Tibial artery (tissue), 4 donors: Measurements from ENCODE around the gene HMMR.
"Not testable (repeated sequence)": the region's sequence is repeated elsewhere in the genome, so short reads cannot be mapped to it uniquely, and the experiment has no call there.

Source experiments
- DNase-seq, 2 donors: peaks; one replicate each; pipeline ENCODE4 v3.0.0-alpha.2; 2019
- H3K27ac ChIP-seq, 2 donors: fragments of 200-600 bp; sonication (generic) in 1 of 2; 1 replicate in 1 of 2; 2 replicates in 1 of 2; pipeline ENCODE4 v1.5.1; 2018 to 2019; ENCODE audit warnings: mild to moderate bottlenecking in 1 of 2
- H3K27me3 ChIP-seq, 2 donors: fragments of 200-600 bp; sonication (generic) in 1 of 2; one replicate each; pipeline versions ENCODE4 v1.5.1 to v1.6.0; 2016 to 2019
- H3K36me3 ChIP-seq, 3 donors: fragments of 200-600 bp; sonication (generic) in 2 of 3; one replicate each; pipeline ENCODE4 v1.5.1; 2016 to 2019; ENCODE audit warnings: mild to moderate bottlenecking in 2 of 3
- H3K4me1 ChIP-seq, 4 donors: fragments of 200-600 bp; sonication (generic) in 2 of 4; 1 replicate in 3 of 4; 2 replicates in 1 of 4; pipeline ENCODE4 v1.5.1; 2016 to 2019
- H3K4me3 ChIP-seq, 2 donors: fragments of 200-600 bp; sonication (generic) in 1 of 2; 1 replicate in 1 of 2; 2 replicates in 1 of 2; pipeline ENCODE4 v1.5.1; 2018 to 2019; ENCODE audit warnings: mild to moderate bottlenecking in 2 of 2
- H3K9me3 ChIP-seq, 3 donors: fragments of 200-600 bp; sonication (generic) in 1 of 3; one replicate each; pipeline ENCODE4 v1.5.1; 2016 to 2019
- intact Hi-C: fragments of 100-400 bp; cut with DNase I; formaldehyde crosslinking; loops from one replicate; pipeline ENCODE4 v1.15.0; 2023; ENCODE audit warnings: low total_unique reads
- TF ChIP-seq, protein P1 (sequence below), 2 experiments: fragments of 200-600 bp in 1 of 2; fragments of 450-650 bp in 1 of 2; IDR thresholded peaks; one replicate each; pipeline ENCODE4 v1.5.1; 2017 to 2019; ENCODE audit warnings: antibody characterized with exemption in 2 of 2, mild to moderate bottlenecking in 1 of 2, moderate library complexity in 1 of 2

The HMMR gene, protein sequence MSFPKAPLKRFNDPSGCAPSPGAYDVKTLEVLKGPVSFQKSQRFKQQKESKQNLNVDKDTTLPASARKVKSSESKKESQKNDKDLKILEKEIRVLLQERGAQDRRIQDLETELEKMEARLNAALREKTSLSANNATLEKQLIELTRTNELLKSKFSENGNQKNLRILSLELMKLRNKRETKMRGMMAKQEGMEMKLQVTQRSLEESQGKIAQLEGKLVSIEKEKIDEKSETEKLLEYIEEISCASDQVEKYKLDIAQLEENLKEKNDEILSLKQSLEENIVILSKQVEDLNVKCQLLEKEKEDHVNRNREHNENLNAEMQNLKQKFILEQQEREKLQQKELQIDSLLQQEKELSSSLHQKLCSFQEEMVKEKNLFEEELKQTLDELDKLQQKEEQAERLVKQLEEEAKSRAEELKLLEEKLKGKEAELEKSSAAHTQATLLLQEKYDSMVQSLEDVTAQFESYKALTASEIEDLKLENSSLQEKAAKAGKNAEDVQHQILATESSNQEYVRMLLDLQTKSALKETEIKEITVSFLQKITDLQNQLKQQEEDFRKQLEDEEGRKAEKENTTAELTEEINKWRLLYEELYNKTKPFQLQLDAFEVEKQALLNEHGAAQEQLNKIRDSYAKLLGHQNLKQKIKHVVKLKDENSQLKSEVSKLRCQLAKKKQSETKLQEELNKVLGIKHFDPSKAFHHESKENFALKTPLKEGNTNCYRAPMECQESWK

DNA sequence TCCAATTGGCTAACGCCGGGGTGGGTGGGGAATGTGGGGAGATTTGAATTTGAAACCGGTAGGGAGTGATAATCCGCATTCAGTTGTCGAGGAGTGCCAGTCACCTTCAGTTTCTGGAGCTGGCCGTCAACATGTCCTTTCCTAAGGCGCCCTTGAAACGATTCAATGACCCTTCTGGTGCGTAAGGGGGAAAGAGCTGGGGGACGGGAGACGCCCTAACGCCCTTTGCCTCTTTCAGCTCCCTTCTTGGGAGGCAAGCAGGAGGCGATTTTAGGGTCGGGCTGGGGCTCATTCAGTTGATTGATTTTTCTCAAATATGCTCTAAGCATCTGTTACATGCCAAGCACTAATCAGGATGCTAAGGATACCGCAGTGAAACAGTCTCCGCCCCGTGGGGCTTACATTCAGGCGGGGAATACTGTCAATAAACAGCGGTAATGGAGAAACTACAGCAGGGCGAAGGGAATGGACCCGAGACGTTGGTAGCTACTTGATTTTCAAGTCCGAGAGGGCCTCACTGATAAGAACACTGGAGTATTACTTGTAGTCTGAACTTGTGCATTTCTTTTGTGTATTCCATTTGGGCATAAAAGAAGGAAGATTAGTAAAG, at the start of gene HMMR:
TSS of gene HMMR (plus strand) at position 71 of the 610 bp plus-strand sequence. CDS start at position 132, 61 bp downstream.
- peak in 1 of 2 donors; percentile 20 for DNase-seq
- Histone ChIP-seq H3K9me3 (no peaks in the 10 kb centered on the region), H3K4me1 (peaks cover 0 to 31% (median 16%) of the 10 kb centered on the region in 4 donors), H3K27ac (peak within 1 kb of the TSS; percentile 96 to 97), H3K4me3 (peak within 1 kb of the TSS; percentile 68 to 84), H3K27me3 (no peaks in the 10 kb centered on the region), H3K36me3 (peaks cover 0 to 3% (median under 1%) of the 10 kb centered on the region in 3 donors)
- TF ChIP-seq, protein P1, sequence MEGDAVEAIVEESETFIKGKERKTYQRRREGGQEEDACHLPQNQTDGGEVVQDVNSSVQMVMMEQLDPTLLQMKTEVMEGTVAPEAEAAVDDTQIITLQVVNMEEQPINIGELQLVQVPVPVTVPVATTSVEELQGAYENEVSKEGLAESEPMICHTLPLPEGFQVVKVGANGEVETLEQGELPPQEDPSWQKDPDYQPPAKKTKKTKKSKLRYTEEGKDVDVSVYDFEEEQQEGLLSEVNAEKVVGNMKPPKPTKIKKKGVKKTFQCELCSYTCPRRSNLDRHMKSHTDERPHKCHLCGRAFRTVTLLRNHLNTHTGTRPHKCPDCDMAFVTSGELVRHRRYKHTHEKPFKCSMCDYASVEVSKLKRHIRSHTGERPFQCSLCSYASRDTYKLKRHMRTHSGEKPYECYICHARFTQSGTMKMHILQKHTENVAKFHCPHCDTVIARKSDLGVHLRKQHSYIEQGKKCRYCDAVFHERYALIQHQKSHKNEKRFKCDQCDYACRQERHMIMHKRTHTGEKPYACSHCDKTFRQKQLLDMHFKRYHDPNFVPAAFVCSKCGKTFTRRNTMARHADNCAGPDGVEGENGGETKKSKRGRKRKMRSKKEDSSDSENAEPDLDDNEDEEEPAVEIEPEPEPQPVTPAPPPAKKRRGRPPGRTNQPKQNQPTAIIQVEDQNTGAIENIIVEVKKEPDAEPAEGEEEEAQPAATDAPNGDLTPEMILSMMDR (IDR thresholded peaks at IDR 0.05): no peak
- intact Hi-C loops: loop anchor here (5.0 kb wide), 1 partner anchor 42 kb away; no protein-coding TSS in a partner anchor

DNA sequence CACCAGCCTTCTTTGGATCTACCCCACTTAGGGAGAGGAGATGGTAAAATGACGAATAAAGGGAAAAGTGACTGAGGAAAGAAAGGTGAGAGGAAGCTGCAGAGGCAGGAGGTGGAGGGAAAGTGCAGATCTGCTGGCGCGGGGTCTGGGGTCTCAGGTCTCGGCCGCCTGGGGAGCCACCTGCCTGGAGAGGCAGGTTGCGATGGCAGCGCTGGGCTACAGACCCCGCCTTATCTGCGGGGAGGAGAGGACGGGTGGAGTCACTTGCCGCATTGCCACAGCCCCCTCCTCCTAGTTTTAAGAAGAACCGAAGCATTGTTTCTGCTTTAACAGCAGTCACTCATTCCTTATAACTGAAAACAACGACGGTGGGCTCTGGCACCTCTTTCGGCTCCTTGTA, 44.8 kb upstream of the HMMR start:
- DNase-seq, H3K9me3 ChIP-seq, H3K27ac ChIP-seq: not testable (repeated sequence)

DNA sequence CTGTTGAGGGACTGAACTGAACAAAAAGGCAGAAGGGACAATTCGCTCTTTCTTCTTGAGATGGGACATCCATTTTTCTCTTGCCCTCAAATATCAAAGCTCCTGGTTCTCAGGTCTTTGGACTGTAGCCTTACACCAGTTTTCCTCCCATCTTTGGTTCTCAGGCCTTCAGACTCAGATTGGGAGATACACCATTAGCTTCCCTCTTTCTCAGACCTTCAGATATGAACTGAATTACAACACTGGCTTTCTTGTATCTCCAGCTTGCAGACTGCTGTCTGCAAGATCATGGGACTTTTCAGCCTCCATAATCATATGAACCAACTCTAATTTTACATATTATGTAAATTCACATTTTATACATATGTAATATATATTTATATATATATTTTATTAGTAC, 35.6 kb upstream of the HMMR start:
- intact Hi-C loops: no loop called here
- H3K27ac ChIP-seq: no peak overlapping the region
- TF ChIP-seq, protein P1 (IDR thresholded peaks at IDR 0.05): no peak
- H3K9me3 ChIP-seq: no peaks in the 10 kb centered on the region
- no peaks in the 10 kb centered on the region for H3K27me3 ChIP-seq
- no peaks in the 10 kb centered on the region for H3K4me1 ChIP-seq
- no peak overlapping the region for H3K4me3 ChIP-seq
- DNase-seq: no peak
- no peaks in the 10 kb centered on the region for H3K36me3 ChIP-seq

More for the DNA sequence above, 44.8 kb upstream of the HMMR start:
- H3K27me3 ChIP-seq: peaks cover 0 to 10% of the 10 kb centered on the region in 2 donors
- H3K36me3 ChIP-seq, intact Hi-C loops, H3K4me1 ChIP-seq, H3K4me3 ChIP-seq: not testable (repeated sequence)

DNA sequence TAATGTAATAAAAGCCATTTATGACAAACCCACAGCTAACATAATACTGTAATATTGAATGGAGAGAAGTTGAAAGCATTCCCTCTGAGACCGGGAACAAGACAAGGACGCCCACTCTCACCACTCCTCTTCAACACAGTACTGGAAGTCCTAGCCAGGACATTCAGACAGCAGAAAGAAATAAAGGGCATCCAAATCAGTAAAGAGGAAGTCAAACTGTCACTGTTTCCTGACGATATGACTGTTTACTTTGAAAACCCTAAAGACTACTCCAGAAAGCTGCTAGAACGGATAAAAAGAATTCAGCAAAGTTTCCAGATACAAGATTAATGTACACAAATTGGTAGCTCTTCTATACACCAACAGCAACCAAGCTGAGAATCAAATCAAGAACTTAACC, 34.3 kb upstream of the HMMR start:
- H3K27ac ChIP-seq, H3K9me3 ChIP-seq, H3K4me1 ChIP-seq, DNase-seq, H3K36me3 ChIP-seq, H3K4me3 ChIP-seq, intact Hi-C loops, H3K27me3 ChIP-seq: not testable (repeated sequence)

DNA sequence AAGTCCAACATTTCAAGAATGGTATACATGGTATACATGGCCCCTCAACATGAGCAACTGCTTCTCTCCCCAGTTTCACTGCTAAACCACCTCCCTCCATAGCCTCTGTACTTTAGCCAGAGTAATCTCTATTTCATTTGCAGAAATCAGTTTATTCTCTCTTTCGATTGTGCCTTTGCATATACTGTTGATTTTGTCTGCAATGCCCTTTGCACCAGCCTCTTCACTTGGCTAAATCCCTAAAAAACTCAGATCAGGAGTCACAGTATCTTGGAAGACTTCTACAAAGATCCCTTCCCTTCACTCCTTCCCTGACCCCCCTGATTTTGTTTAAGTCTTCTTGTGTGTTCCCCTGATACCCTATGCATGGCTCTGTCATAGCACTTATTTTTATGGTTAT, 27.9 kb upstream of the HMMR start:
- Histone ChIP-seq H3K36me3 (no peaks in the 10 kb centered on the region), H3K27ac (no peak overlapping the region), H3K4me1 (peaks cover 0 to 5% (median 1%) of the 10 kb centered on the region in 4 donors), H3K27me3 (no peaks in the 10 kb centered on the region), H3K4me3 (no peak overlapping the region), H3K9me3 (no peaks in the 10 kb centered on the region)
- intact Hi-C loops: no loop called here
- no peak for DNase-seq
- TF ChIP-seq, protein P1 (IDR thresholded peaks at IDR 0.05): no peak

DNA sequence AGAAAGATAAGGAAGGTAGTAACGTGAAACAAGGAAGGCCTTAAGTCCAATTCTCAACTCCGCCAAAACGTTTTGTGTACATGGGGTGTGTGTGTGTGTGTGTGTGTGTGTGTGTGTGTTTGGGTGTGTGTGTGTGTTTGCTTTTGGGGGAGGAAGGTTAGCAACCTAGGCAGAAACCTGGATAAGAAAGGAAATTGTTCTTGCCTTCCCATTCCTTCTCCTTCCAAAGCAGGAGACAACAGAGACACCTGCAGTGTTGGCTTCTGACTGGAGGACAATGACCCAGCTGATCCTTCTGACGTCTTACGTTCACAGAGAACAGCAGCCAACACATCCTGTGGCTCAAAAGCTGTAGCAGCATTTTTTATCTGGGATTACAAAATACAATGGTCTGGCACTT, 27.2 kb upstream of the HMMR start:
- H3K27me3 ChIP-seq: no peaks in the 10 kb centered on the region
- H3K4me1 ChIP-seq: peaks cover 0 to 8% (median 2%) of the 10 kb centered on the region in 4 donors
- no peak overlapping the region for H3K27ac ChIP-seq
- intact Hi-C loops: no loop called here
- no peaks in the 10 kb centered on the region for H3K9me3 ChIP-seq
- no peak for DNase-seq
- TF ChIP-seq, protein P1 (IDR thresholded peaks at IDR 0.05): no peak
- H3K36me3 ChIP-seq: no peaks in the 10 kb centered on the region
- no peak overlapping the region for H3K4me3 ChIP-seq
